ENCODE measurements around the gene CDC20. TPM values are rescaled to one million over a fixed set of nuclear protein-coding genes. Genes with fewer than 3 reads are reported as not detected.
"Not testable (repeated sequence)": the region's sequence is repeated elsewhere in the genome, so short reads cannot be mapped to it uniquely, and the experiment has no call there.

The CDC20 gene
- total RNA-seq, 1 experiment from 2014 or later: 215 TPM

DNA sequence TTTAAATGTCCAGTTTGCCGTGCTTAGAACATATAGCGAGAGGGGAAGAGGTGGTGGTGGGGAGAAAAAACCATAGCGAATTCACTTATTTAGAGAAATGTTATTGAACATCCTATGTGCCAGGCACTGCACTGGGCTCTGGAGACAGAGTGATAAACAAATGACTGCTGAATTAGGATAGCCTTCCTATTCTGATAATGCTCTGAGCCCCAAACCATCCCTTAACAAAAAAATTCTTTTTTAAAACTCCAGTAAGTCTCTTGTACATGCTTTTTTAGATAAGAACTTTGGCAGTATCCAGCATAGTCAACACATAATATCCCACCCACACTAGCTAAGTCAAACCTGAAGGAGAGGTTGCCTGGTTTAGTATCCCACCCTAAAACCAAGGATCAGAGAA is 39.4 kb downstream of the CDC20 start:
- Histone ChIP-seq H3K4me1 (ENCODE audit: control insufficient read depth, insufficient read depth, low read length) (no peaks in the 10 kb centered on the region), H3K36me3 (ENCODE audit: control insufficient read depth, insufficient read depth, low read length) (no peaks in the 10 kb centered on the region), H3K27me3 (ENCODE audit: control insufficient read depth, insufficient read depth, low read length) (no peaks in the 10 kb centered on the region), H3K27ac (ENCODE audit: low read length) (no peak overlapping the region), H3K9me3 (ENCODE audit: control insufficient read depth, insufficient read depth, low read depth, low read length) (no peaks in the 10 kb centered on the region), H3K4me3 (ENCODE audit: low read depth in 2 of 2, low read length in 2 of 2) (no peak overlapping the region)
- ATAC-seq: no peak
- intact Hi-C loops (cut with micrococcal nuclease; ENCODE audit: unreplicated experiment): no loop called here
- ChIA-PET POLR2A (no interaction called here), CTCF (no interaction called here)
- DNase-seq (ENCODE audit: low read depth, low spot score): no peak
- TF ChIP-seq, protein P1, sequence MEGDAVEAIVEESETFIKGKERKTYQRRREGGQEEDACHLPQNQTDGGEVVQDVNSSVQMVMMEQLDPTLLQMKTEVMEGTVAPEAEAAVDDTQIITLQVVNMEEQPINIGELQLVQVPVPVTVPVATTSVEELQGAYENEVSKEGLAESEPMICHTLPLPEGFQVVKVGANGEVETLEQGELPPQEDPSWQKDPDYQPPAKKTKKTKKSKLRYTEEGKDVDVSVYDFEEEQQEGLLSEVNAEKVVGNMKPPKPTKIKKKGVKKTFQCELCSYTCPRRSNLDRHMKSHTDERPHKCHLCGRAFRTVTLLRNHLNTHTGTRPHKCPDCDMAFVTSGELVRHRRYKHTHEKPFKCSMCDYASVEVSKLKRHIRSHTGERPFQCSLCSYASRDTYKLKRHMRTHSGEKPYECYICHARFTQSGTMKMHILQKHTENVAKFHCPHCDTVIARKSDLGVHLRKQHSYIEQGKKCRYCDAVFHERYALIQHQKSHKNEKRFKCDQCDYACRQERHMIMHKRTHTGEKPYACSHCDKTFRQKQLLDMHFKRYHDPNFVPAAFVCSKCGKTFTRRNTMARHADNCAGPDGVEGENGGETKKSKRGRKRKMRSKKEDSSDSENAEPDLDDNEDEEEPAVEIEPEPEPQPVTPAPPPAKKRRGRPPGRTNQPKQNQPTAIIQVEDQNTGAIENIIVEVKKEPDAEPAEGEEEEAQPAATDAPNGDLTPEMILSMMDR (IDR thresholded peaks at IDR 0.05): no peak
- TF ChIP-seq POLR2AphosphoS5 (IDR thresholded peaks at IDR 0.05; ENCODE audit: low read depth, low read length) (no peak), TCF7L2 (IDR thresholded peaks at IDR 0.05; ENCODE audit: low read depth, low read length) (no peak), SIN3A (IDR thresholded peaks at IDR 0.05; ENCODE audit: borderline replicate concordance, insufficient read depth, low read depth, low read length) (no peak)
- TF ChIP-seq, protein P2, sequence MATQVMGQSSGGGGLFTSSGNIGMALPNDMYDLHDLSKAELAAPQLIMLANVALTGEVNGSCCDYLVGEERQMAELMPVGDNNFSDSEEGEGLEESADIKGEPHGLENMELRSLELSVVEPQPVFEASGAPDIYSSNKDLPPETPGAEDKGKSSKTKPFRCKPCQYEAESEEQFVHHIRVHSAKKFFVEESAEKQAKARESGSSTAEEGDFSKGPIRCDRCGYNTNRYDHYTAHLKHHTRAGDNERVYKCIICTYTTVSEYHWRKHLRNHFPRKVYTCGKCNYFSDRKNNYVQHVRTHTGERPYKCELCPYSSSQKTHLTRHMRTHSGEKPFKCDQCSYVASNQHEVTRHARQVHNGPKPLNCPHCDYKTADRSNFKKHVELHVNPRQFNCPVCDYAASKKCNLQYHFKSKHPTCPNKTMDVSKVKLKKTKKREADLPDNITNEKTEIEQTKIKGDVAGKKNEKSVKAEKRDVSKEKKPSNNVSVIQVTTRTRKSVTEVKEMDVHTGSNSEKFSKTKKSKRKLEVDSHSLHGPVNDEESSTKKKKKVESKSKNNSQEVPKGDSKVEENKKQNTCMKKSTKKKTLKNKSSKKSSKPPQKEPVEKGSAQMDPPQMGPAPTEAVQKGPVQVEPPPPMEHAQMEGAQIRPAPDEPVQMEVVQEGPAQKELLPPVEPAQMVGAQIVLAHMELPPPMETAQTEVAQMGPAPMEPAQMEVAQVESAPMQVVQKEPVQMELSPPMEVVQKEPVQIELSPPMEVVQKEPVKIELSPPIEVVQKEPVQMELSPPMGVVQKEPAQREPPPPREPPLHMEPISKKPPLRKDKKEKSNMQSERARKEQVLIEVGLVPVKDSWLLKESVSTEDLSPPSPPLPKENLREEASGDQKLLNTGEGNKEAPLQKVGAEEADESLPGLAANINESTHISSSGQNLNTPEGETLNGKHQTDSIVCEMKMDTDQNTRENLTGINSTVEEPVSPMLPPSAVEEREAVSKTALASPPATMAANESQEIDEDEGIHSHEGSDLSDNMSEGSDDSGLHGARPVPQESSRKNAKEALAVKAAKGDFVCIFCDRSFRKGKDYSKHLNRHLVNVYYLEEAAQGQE (IDR thresholded peaks at IDR 0.05; ENCODE audit: insufficient read depth in 1 of 2, low read depth in 2 of 2, low read length in 1 of 2): no peak
- in situ Hi-C loops (cut with HindIII; ENCODE audit: low pct_unique_long_range_greater_than_20kb, low sequenced_read_pairs): no loop called here
- no TSS peak for BruUV-seq (replicated peaks)

DNA sequence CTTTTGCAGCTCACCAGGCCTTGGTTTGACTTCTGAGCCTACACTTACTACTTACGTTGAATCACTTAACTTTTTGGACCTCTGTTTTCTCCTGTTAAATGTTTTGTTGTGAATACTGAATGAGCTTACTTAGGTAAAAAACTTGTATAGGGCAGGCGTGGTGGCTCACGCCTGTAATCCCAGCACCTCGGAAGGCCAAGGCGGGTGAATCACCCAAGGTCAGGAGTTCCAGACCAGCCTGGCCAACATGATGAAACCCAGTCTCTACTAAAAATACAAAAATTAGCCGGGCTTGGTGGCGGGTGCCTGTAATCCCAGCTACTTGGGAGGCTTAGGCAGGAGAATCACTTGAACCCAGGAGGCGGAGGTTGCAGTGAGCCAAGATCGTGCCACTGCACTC is 41.7 kb downstream of the CDC20 start:
- in situ Hi-C loops (cut with HindIII; ENCODE audit: low pct_unique_long_range_greater_than_20kb, low sequenced_read_pairs); H3K9me3 ChIP-seq (ENCODE audit: control insufficient read depth, insufficient read depth, low read depth, low read length); POLR2A ChIA-PET; H3K27ac ChIP-seq (ENCODE audit: low read length); CTCF ChIA-PET; DNase-seq (ENCODE audit: low read depth, low spot score); H3K27me3 ChIP-seq (ENCODE audit: control insufficient read depth, insufficient read depth, low read length); ATAC-seq; H3K4me1 ChIP-seq (ENCODE audit: control insufficient read depth, insufficient read depth, low read length); H3K4me3 ChIP-seq (ENCODE audit: low read depth in 2 of 2, low read length in 2 of 2); intact Hi-C loops (cut with micrococcal nuclease; ENCODE audit: unreplicated experiment); BruUV-seq (replicated peaks); H3K36me3 ChIP-seq (ENCODE audit: control insufficient read depth, insufficient read depth, low read length): not testable (repeated sequence)

- Histone ChIP-seq H3K4me3 (ENCODE audit: low read depth in 2 of 2, low read length in 2 of 2) (no peak overlapping the region), H3K36me3 (ENCODE audit: control insufficient read depth, insufficient read depth, low read length) (no peaks in the 10 kb centered on the region), H3K27ac (ENCODE audit: low read length) (no peak overlapping the region), H3K27me3 (ENCODE audit: control insufficient read depth, insufficient read depth, low read length) (no peaks in the 10 kb centered on the region), H3K4me1 (ENCODE audit: control insufficient read depth, insufficient read depth, low read length) (no peaks in the 10 kb centered on the region), H3K9me3 (ENCODE audit: control insufficient read depth, insufficient read depth, low read depth, low read length) (no peaks in the 10 kb centered on the region)
- BruUV-seq (replicated peaks): no TSS peak
- TF ChIP-seq, protein P2 (IDR thresholded peaks at IDR 0.05; ENCODE audit: insufficient read depth in 1 of 2, low read depth in 2 of 2, low read length in 1 of 2): no peak
- TF ChIP-seq POLR2AphosphoS5 (IDR thresholded peaks at IDR 0.05; ENCODE audit: low read depth, low read length) (no peak), TCF7L2 (IDR thresholded peaks at IDR 0.05; ENCODE audit: low read depth, low read length) (no peak), SIN3A (IDR thresholded peaks at IDR 0.05; ENCODE audit: borderline replicate concordance, insufficient read depth, low read depth, low read length) (no peak)
- TF ChIP-seq, protein P1 (IDR thresholded peaks at IDR 0.05): no peak
- in situ Hi-C loops (cut with HindIII; ENCODE audit: low pct_unique_long_range_greater_than_20kb, low sequenced_read_pairs): no loop called here
- CTCF ChIA-PET: no interaction called here
- POLR2A ChIA-PET: no interaction called here
- DNase-seq (ENCODE audit: low read depth, low spot score) (no peak), ATAC-seq (no peak)
- intact Hi-C loops (cut with micrococcal nuclease; ENCODE audit: unreplicated experiment): no loop called here
Measured at GRCh38 chr1:43402089-43402865, 43.5 kb downstream of the CDC20 start.

Measured in Panc1 (cell line).